SH-SY5Y (cell line): Measurements from ENCODE around the gene RASGRF1.

Experiments
- GATA2 ChIP-seq: IDR thresholded peaks from 2 replicates; pipeline ENCODE4 v1.6.1; 2011; ENCODE audit warnings: mild to moderate bottlenecking, low read depth, low read length
- GATA3 ChIP-seq: IDR thresholded peaks from 2 replicates; pipeline ENCODE4 v1.6.1; 2011; ENCODE audit warnings: low read depth, mild to moderate bottlenecking, low read length, moderate library complexity

DNA sequence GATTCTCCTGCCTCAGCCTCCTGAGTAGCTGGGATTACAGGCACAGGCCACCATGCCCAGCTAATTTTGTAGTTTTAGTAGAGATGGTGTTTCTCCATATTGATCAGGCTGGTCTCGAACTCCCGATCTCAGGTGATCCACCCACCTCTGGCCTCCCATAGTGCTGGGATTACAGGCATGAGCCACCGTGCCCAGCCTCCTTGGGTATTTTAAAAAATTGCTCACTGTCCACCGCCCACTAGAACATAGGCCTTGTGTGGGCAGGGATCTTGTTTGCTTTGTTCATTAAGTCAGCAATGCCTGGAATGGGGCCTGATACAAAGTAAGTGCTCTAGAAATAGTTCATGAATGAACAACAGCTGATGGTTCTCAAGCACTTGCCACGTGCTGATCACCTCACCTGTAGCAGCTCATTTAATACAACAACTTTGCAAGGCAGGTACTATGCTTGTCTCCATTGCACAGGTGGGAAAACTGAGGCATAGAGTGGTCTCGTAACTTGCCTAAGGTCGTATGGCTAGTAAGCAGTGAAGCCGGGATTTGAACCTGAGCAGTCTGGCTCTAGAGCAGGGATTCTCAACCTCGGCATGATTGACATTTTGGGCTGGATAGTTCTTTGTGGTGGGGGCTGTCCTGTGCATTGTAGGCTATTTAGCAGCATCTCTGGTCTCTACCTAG, 133.0 kb downstream of the RASGRF1 start:
- TF ChIP-seq GATA2 (no peak), GATA3 (no peak)
